Keratinocyte (primary cell): ENCODE results near the gene RGS9BP. TPM values are rescaled to one million over a fixed set of nuclear protein-coding genes. Genes with fewer than 3 reads are reported as not detected.

Experiments used
- DNase-seq: peaks from one replicate; pipeline ENCODE4 v3.0.0-alpha.2; 2011; ENCODE audit warnings: low read depth, missing footprints, low spot score
- FAIRE-seq: peaks from 2 replicates; lab custom pipeline; 2011; peaks lifted over from hg19 to GRCh38; lab: Jason Lieb, UNC
- H2AFZ ChIP-seq: 2 replicates; pipeline ENCODE4 v1.6.0; 2012; ENCODE audit warnings: low read length, control low read depth, inconsistent platforms; ENCODE audit not compliant: control insufficient read depth
- H3K27ac ChIP-seq: 2 replicates; pipeline ENCODE4 v1.5.1; 2011; ENCODE audit warnings: low read length; ENCODE audit not compliant: control insufficient read depth, insufficient read depth
- H3K27me3 ChIP-seq: 3 replicates; pipeline ENCODE4 v1.6.0; 2011; ENCODE audit warnings: low read length; ENCODE audit not compliant: control insufficient read depth, insufficient read depth; ENCODE audit errors: extremely low read depth
- H3K36me3 ChIP-seq, 2 experiments: 2 replicates in 1 of 2; 3 replicates in 1 of 2; pipeline ENCODE4 v1.5.1; 2011; ENCODE audit warnings: low read length in 2 of 2, mild to moderate bottlenecking in 1 of 2; ENCODE audit not compliant: control insufficient read depth in 2 of 2, insufficient read depth in 2 of 2; ENCODE audit errors: extremely low read depth in 1 of 2
- H3K4me1 ChIP-seq: 3 replicates; pipeline ENCODE4 v1.5.1; 2011; ENCODE audit warnings: low read length; ENCODE audit not compliant: control insufficient read depth, insufficient read depth; ENCODE audit errors: extremely low read depth
- H3K4me2 ChIP-seq: 3 replicates; pipeline ENCODE4 v1.6.0; 2011; ENCODE audit warnings: low read depth, low read length; ENCODE audit not compliant: control insufficient read depth, insufficient read depth; ENCODE audit errors: extremely low read depth
- H3K4me3 ChIP-seq, 3 experiments: fragments of 200-600 bp in 1 of 3; sonication (generic) in 1 of 3; 2 replicates in 2 of 3; 3 replicates in 1 of 3; pipeline ENCODE4 v1.5.1; 2011 to 2016; ENCODE audit warnings: low read length in 3 of 3, mild to moderate bottlenecking in 3 of 3, control low read depth in 2 of 3, inconsistent platforms in 1 of 3, low read depth in 1 of 3, mixed read lengths in 1 of 3, mixed run types in 1 of 3, moderate library complexity in 1 of 3; ENCODE audit not compliant: control insufficient read depth in 2 of 3, insufficient read depth in 2 of 3; ENCODE audit errors: extremely low read depth in 1 of 3
- H3K79me2 ChIP-seq: 2 replicates; pipeline ENCODE4 v1.6.0; 2012; ENCODE audit warnings: low read length; ENCODE audit not compliant: control insufficient read depth, insufficient read depth
- H3K9ac ChIP-seq: 3 replicates; pipeline ENCODE4 v1.6.0; 2011; ENCODE audit warnings: low read length; ENCODE audit not compliant: control insufficient read depth, insufficient read depth; ENCODE audit errors: extremely low read depth
- H3K9me1 ChIP-seq: 3 replicates; pipeline ENCODE4 v1.6.0; 2011; ENCODE audit warnings: low read length; ENCODE audit not compliant: control insufficient read depth, insufficient read depth; ENCODE audit errors: extremely low read depth
- H3K9me3 ChIP-seq: 2 replicates; pipeline ENCODE4 v1.5.1; 2012; ENCODE audit warnings: low read depth, low read length; ENCODE audit not compliant: control insufficient read depth
- H4K20me1 ChIP-seq: 3 replicates; pipeline ENCODE4 v1.6.0; 2011; ENCODE audit warnings: low read length; ENCODE audit not compliant: control insufficient read depth, insufficient read depth; ENCODE audit errors: extremely low read depth
- EZH2 ChIP-seq: IDR thresholded peaks from one replicate; pipeline ENCODE4 v1.6.1; 2012; ENCODE audit warnings: inconsistent platforms, mild to moderate bottlenecking, low read length, moderate library complexity
- dilution Hi-C: fragments of 300-500 bp; cut with MboI; formaldehyde crosslinking; loops from one replicate; pipeline ENCODE4 v1.7.0; 2020; ENCODE audit warnings: low sequenced_read_pairs; ENCODE audit not compliant: extremely low pct_ligation_motif_present
- polyA plus RNA-seq, 5 experiments: library from polyadenylated mRNA; depleted of rRNA in 3 of 5; stranded (reverse) in 3 of 5; stranded (forward) in 1 of 5; unstranded in 1 of 5; fragments of >200 nt; gene quantifications; 1 replicate in 1 of 5; 2 replicates in 3 of 5; 3 replicates in 1 of 5; pipeline versions ENCODE4 v1.2.1 to v1.2.3, GENCODE V29; 2011 to 2012; ENCODE audit warnings: missing spikeins in 2 of 5, low read depth in 1 of 5, low replicate concordance in 1 of 5
- TF ChIP-seq, protein P1 (sequence below), 3 experiments: IDR thresholded peaks in 1 of 3; conservative IDR thresholded peaks in 1 of 3; optimal IDR thresholded peaks in 1 of 3; 2 replicates in 2 of 3; 3 replicates in 1 of 3; pipeline versions ENCODE3 to v1.5.1; 2011; ENCODE audit warnings: low read length in 3 of 3, mild to moderate bottlenecking in 3 of 3, moderate library complexity in 2 of 3, control low read depth in 1 of 3, inconsistent platforms in 1 of 3; ENCODE audit not compliant: insufficient read depth in 2 of 3; ENCODE audit errors: extremely low read depth in 1 of 3

The RGS9BP gene
- polyA plus RNA-seq, 1 donor (not counting 4 experiments of a cell fraction or from before 2014, with no cell fraction given): 0.01 TPM

DNA sequence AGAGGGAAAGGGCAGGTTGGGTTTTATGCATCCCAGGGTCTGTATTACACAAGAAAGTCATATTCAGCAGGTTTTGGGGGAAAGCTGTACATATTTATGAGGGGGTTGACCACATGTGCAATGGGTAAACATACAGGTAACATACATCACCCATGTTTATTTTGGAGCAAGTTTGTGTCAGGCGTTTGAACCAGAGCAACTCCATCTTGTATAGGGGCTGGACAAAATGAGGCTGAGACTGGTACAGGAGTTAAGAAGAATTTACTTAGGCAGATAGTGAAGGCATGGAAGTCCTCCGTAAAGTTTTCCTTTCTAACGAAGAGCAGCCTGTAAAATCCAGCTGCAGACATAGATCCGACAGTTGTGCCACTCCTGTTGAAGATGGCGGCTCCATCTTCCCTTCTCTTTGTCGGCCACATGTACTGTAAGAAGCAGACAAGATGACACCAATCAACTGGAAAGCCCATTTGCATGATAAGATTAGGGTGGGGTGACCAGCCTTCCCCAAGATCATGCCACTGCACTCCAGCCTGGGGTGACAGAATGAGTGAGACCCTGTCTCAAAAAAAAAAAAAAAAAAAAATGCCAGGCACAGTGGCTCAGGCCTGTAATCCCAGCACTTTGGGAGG is 11.3 kb downstream of the RGS9BP start:
- Histone ChIP-seq H3K27me3 (no peaks in the 10 kb centered on the region), H4K20me1 (no peaks in the 10 kb centered on the region), H3K9me1 (no peaks in the 10 kb centered on the region), H3K27ac (no peak overlapping the region), H2AFZ (no peak overlapping the region), H3K36me3 (no peaks in the 10 kb centered on the region), H3K9me3 (no peaks in the 10 kb centered on the region), H3K4me1 (peaks cover 14% of the 10 kb centered on the region), H3K4me2 (no peak overlapping the region), H3K4me3 (no peak overlapping the region), H3K79me2 (peaks cover 3% of the 10 kb centered on the region), H3K9ac (no peak overlapping the region)
- DNase-seq: no peak
- dilution Hi-C loops: no loop called here
- TF ChIP-seq, protein P1, sequence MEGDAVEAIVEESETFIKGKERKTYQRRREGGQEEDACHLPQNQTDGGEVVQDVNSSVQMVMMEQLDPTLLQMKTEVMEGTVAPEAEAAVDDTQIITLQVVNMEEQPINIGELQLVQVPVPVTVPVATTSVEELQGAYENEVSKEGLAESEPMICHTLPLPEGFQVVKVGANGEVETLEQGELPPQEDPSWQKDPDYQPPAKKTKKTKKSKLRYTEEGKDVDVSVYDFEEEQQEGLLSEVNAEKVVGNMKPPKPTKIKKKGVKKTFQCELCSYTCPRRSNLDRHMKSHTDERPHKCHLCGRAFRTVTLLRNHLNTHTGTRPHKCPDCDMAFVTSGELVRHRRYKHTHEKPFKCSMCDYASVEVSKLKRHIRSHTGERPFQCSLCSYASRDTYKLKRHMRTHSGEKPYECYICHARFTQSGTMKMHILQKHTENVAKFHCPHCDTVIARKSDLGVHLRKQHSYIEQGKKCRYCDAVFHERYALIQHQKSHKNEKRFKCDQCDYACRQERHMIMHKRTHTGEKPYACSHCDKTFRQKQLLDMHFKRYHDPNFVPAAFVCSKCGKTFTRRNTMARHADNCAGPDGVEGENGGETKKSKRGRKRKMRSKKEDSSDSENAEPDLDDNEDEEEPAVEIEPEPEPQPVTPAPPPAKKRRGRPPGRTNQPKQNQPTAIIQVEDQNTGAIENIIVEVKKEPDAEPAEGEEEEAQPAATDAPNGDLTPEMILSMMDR (optimal IDR thresholded peaks at IDR 0.05 in 1 of 3, IDR thresholded peaks at IDR 0.05 in 1 of 3, conservative IDR thresholded peaks at IDR 0.05 in 1 of 3; ENCODE audit: extremely low read depth in 1 of 3, insufficient read depth in 2 of 3, low read length in 3 of 3): no peak
- no peak for TF ChIP-seq EZH2
- FAIRE-seq: no peak

DNA sequence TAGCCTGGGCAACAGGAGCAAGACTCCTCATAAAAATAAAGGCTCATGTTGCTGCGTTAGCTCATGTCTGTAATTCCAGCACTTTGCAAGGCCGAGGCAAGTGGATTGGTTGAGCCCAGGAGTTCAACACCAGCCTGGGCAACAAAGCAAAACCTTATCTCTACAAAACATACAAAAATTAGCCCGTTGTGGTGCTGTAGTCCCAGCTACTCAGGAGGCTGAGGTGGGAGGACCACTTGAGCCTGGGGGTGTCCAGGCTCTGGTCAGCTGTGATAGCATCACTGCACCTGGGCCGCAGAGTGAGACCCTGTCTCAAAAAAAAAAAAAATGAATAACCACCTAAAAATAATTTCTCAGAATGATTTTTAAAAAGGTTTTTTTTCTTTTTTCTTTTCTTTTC is 12.0 kb downstream of the RGS9BP start:
- dilution Hi-C loops: no loop called here
- Histone ChIP-seq H4K20me1 (no peaks in the 10 kb centered on the region), H3K4me3 (no peak overlapping the region), H3K36me3 (no peaks in the 10 kb centered on the region), H3K27me3 (no peaks in the 10 kb centered on the region), H3K9me3 (no peaks in the 10 kb centered on the region), H3K4me1 (peaks cover 10% of the 10 kb centered on the region), H3K9ac (no peak overlapping the region), H3K27ac (no peak overlapping the region), H3K4me2 (no peak overlapping the region), H3K79me2 (peaks cover 10% of the 10 kb centered on the region), H2AFZ (no peak overlapping the region), H3K9me1 (no peaks in the 10 kb centered on the region)
- FAIRE-seq: no peak
- TF ChIP-seq, protein P1 (optimal IDR thresholded peaks at IDR 0.05 in 1 of 3, IDR thresholded peaks at IDR 0.05 in 1 of 3, conservative IDR thresholded peaks at IDR 0.05 in 1 of 3; ENCODE audit: extremely low read depth in 1 of 3, insufficient read depth in 2 of 3, low read length in 3 of 3): no peak
- TF ChIP-seq EZH2: no peak
- no peak for DNase-seq
